ENCODE data around the gene IMMP2L.
"Not testable (repeated sequence)": the region's sequence is repeated elsewhere in the genome, so short reads cannot be mapped to it uniquely, and the experiment has no call there.

IMMP2L gene

DNA sequence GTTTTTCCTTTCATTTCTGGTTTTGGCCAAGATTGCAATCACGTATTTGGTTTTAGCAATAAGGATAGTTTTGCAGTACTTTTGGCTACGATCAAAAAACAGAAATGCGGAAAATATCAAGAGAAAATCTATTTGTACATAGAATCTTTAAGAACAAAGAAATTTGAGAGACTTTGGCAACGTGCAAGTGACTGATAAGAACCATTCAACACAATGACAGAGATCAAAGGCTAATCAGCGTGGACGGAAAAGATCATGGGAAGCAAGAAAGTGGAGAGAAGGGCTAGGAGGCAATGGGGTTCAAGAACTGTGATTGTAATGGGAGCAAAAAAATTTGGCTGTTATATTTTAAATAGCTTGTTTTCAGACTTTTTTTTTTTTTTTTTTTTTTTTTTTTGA, 487.5 kb downstream of the IMMP2L start:
- no peak for DNase-seq (ENCODE audit: low spot score)

DNA sequence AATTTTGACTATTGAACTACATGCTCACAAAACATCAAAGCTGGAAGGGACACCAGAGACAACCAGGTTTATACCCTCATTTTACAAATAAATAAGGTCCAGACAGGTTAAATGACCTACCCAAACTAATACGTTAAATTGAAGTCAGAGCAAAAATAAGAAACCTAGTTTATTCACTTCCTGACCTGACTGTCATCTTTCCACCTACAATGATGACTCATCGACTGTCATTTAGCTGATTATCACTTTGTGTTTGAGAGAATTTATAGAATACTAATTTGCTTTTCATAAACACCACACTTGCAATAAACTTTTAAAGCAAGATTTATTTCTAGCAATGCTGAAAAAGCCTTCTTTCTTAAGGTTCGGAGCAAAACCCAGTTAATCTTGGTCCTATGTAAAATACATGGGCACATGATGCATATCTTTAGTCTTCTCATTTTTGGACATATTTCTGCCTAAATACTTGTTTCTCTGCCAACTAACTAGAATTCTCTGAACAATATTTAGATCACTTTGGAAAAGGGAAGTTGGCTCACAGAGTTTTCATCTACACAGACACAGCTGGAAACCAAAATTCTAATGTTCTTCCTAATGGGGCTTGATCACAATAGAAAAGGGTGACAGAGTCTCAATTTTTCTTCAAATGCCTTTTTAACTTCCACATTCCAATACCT, 488.1 kb downstream of the IMMP2L start:
- DNase-seq (ENCODE audit: low spot score) = no peak

DNA sequence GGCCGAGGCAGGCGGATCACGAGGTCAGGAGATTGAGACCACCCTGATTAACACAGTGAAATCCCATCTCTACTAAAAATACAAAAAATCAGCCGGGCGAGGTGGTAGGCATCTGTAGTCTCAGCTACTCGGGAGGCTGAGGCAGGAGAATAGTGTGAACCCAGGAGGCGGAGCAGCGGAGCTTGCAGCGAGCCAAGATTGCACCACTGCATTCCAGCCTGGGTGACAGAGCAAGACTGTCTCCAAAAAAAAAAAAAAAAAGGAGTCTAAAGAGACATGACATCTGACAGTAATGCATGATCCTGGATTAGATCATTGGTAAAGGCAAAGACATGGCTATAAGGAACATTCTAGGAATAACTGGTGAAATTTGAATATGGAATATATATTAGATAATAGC, 489.6 kb downstream of the IMMP2L start:
- DNase-seq (ENCODE audit: low spot score) = not testable (repeated sequence)

GRCh38 chr7:111071556-111071955, 490.7 kb downstream of the IMMP2L start:
- DNase-seq (ENCODE audit: low spot score) = no peak

GRCh38 chr7:111068618-111069017, 493.7 kb downstream of the IMMP2L start:
- DNase-seq (ENCODE audit: low spot score) = no peak

- no peak for DNase-seq (ENCODE audit: low spot score)
These were observed 494.6 kb downstream of the IMMP2L start for GRCh38 chr7:111067682-111068081.

GRCh38 chr7:111067251-111067650, 495.0 kb downstream of the IMMP2L start:
- no peak for DNase-seq (ENCODE audit: low spot score)

DNA sequence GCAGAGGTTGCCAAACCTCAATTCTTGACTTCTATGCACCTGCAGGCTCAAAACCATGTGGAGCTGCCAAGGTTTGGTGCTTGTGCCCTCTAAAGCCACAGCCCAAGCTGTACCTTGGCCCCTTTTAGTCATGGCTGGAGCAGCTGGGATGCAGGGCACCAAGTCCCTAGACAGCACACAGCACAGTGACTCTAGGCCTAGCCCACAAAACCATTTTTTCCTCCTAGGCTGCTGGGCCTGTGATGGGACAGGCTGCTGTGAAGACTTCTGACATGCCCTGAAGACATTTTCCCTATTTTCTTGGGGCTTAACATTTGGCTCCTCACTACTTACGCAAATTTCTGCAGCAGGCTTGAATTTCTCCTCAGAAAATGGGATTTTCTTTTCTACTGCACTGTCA, 499.1 kb downstream of the IMMP2L start:
- no peak for DNase-seq (ENCODE audit: low spot score)

- no peak for DNase-seq (ENCODE audit: low spot score)
These were observed 502.5 kb downstream of the IMMP2L start for GRCh38 chr7:111059833-111060232.

- DNase-seq (ENCODE audit: low spot score) = no peak
These were observed 505.2 kb downstream of the IMMP2L start for GRCh38 chr7:111057066-111057465.

- no peak for DNase-seq (ENCODE audit: low spot score)
These were observed 505.9 kb downstream of the IMMP2L start for GRCh38 chr7:111056371-111056770.

DNA sequence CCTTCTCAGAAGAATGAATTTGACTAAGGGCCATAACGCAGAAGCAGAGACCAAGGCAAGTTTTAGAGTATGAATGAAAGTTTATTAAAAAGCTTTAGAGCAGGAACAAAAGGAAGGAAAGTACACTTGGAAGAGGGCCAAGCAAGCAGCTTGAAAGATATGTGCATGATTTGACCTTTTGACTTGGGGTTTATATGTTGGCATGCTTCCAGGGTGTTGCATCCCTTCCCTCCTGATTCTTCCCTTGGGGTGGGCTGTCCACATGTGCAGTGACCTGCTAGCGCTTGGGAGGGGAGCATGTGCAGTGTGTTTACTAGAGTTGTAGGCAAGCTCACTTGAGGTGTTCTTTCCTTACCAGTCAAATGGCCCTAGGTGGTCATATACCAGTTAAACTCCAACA, 509.3 kb downstream of the IMMP2L start:
- no peak for DNase-seq (ENCODE audit: low spot score)

GRCh38 chr7:111051832-111052231, 510.5 kb downstream of the IMMP2L start:
- DNase-seq (ENCODE audit: low spot score) = no peak

GRCh38 chr7:111050875-111051416, 511.3 kb downstream of the IMMP2L start:
- DNase-seq (ENCODE audit: low spot score) = no peak

DNA sequence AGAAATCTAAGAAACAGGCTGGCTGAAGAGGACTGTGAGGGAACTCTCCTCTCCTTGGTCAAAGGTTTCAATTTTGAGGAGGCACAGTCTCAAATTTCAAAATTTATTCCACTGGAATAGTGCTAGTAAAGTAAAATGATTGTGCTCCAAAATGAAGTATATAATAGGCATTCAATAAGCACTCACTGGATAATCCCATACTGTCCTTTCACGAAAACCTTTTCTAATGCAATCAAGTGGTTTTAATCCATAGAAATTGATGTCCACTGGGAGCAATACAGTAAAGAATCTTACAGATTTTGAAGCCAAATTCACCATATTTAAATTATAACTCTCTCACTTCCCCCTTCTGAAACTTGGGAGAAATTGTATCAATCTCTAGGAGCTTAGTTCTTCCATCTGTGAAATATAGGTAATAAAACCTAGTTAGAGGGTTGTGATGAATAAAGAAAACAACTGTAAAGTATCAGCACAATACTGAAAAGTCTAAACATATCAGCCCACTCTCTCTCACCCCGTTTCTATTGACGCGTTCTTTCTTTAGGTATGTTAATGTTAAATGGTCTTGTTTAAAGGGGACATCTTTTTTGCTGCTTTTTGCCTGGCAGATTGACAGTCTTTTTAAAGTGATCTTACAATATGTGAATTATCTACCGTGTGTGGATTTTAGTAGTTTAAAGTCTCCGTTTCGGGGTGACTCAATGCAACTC, 512.2 kb downstream of the IMMP2L start:
- DNase-seq (ENCODE audit: low spot score) = no peak

DNA sequence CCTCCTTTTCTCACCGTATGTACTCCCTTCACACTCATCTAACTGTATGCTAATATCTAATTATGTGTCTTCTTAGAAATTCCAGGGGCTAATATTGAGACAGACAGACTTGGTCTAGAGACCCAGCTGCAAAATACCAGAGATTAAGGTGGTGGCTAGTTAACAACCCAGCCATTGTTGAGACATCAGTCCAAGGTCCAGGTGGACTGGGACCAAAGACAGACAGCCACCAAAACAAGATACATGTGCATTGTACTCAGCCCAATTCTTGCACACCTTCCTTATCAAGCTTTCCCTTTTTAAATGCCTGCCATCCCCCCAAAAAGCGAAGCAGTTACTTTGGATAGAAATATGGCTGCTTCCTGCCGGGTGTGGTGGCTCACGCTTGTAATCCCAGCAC, 514.7 kb downstream of the IMMP2L start:
- no peak for DNase-seq (ENCODE audit: low spot score)

GRCh38 chr7:111045449-111045848, 516.8 kb downstream of the IMMP2L start:
- DNase-seq (ENCODE audit: low spot score) = no peak

DNA sequence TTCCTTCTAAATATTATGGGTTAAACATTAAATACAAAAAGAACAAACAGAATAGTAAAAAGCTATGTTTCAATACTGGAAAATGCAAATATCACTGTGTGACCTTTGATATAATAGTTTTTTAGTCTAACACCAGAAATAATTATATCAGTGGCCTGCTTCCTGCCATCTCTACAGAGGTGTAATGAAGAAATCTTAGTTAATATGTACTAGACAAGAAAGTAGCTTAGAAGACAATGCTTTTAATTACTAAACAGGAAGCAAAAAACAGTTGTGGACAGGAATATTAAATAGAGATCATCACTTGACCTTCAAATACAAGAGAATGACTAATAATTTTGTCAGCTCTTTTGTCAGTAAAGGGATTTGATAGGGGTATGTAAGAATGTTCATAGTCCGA, 518.7 kb downstream of the IMMP2L start:
- no peak for DNase-seq (ENCODE audit: low spot score)

GRCh38 chr7:111042842-111043241, 519.5 kb downstream of the IMMP2L start:
- DNase-seq (ENCODE audit: low spot score) = no peak

DNA sequence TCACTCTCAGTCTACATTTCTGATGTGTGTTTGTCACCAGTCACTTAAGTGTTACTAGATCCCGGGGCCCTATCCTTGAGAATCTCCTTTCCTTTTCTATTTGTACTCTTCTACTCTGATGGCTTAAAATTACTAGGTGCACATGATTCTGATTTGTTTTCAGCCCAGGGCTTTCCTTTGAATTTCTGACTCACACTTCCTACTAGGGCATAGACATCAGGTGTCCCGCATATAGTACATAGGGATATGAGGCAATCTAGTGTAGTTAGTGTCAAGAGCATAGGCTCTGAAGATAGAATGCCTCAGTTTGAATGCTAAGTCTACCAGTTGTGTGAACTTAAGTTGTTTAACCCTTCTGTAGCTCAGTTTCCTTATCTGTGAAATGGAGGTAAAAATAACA, 520.7 kb downstream of the IMMP2L start:
- DNase-seq (ENCODE audit: low spot score) = no peak

GRCh38 chr7:111038185-111038584, 524.1 kb downstream of the IMMP2L start:
- no peak for DNase-seq (ENCODE audit: low spot score)

DNA sequence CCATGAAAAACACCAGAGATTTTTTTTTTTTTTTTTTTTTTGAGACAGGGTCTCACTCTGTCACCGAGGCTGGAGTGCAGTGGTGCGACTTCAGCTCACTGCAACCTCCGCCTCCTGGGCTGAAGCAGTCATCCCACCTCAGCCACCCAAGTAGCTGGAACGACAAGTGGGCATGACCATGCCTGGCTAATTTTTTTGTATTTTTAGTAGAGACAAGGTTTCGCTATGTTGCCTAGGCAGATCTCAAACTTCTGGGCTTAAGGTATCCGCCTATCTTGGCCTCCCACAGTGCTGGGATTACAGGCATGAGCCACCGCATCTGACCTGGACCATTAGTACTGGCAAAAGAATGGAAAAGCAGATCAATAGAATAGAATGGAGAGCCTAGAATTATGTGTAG, 530.4 kb downstream of the IMMP2L start:
- DNase-seq (ENCODE audit: low spot score) = no peak

GRCh38 chr7:111030336-111030735, 532.0 kb downstream of the IMMP2L start:
- DNase-seq (ENCODE audit: low spot score) = no peak
